Choroid plexus epithelial cell (primary cell): Measurements from ENCODE around the gene VPS18.

Experiments
- DNase-seq: peaks from one replicate; pipeline ENCODE4 v3.0.0-alpha.2; 2010; ENCODE audit warnings: low read depth
- H3K4me3 ChIP-seq: 2 replicates; pipeline ENCODE4 v1.5.1; 2011; ENCODE audit warnings: low read depth, mild to moderate bottlenecking, control low read depth, low read length, moderate library complexity
- CTCF ChIP-seq: conservative IDR thresholded peaks from 2 replicates; pipeline ENCODE4 v1.5.1; 2011; ENCODE audit warnings: low read depth, mild to moderate bottlenecking, control low read depth, inconsistent platforms, low read length, moderate library complexity

Gene VPS18

GRCh38 chr15:40892447-40893012, 1.7 kb upstream of the VPS18 start:
- TF ChIP-seq CTCF, result no peak
- DNase-seq, result no peak
- no peak overlapping the region for H3K4me3 ChIP-seq

GRCh38 chr15:40893019-40893670, 1.1 kb upstream of the VPS18 start:
- no peak overlapping the region for H3K4me3 ChIP-seq
- DNase-seq, result no peak
- TF ChIP-seq CTCF, result no peak

GRCh38 chr15:40894681-40895448, 615 bp downstream of the VPS18 start:
- peak; percentile 80 for DNase-seq
- TF ChIP-seq CTCF, result peak; percentile 69
- peak overlapping the region; percentile 97 for H3K4me3 ChIP-seq

- no peak for TF ChIP-seq CTCF
- DNase-seq, result no peak
- no peak overlapping the region for H3K4me3 ChIP-seq
Observed at GRCh38 chr15:40899536-40900207, 5.4 kb downstream of the VPS18 start.

GRCh38 chr15:40900256-40901052, 6.2 kb downstream of the VPS18 start:
- no peak for TF ChIP-seq CTCF
- no peak for DNase-seq
- no peak overlapping the region for H3K4me3 ChIP-seq

GRCh38 chr15:40901053-40901443, 6.8 kb downstream of the VPS18 start:
- no peak for TF ChIP-seq CTCF
- DNase-seq, result no peak
- no peak overlapping the region for H3K4me3 ChIP-seq
